Colonic mucosa (tissue), 4 donors: ENCODE measurements around the gene SERINC5. TPM values are rescaled to one million over a fixed set of nuclear protein-coding genes. Genes with fewer than 3 reads are reported as not detected.

ENCODE experiments used
- DNase-seq: peaks from one replicate; pipeline ENCODE4 v3.0.0-alpha.2; 2020
- H3K27ac ChIP-seq: fragments of 200-600 bp; one replicate; pipeline ENCODE4 v1.8.0; 2021
- H3K27me3 ChIP-seq: fragments of 200-600 bp; one replicate; pipeline ENCODE4 v1.8.0; 2021
- H3K36me3 ChIP-seq: fragments of 200-600 bp; one replicate; pipeline ENCODE4 v1.8.0; 2021
- H3K4me1 ChIP-seq: fragments of 200-600 bp; one replicate; pipeline ENCODE4 v1.8.0; 2021; ENCODE audit warnings: mild to moderate bottlenecking
- H3K4me3 ChIP-seq: fragments of 200-600 bp; one replicate; pipeline ENCODE4 v1.8.0; 2021
- H3K9ac ChIP-seq, 2 donors: one replicate each; pipeline ENCODE4 v1.7.0; 2013; ENCODE audit warnings: control low read depth in 2 of 2, low read depth in 2 of 2, low read length in 2 of 2
- H3K9me3 ChIP-seq: fragments of 200-600 bp; one replicate; pipeline ENCODE4 v1.8.0; 2021
- CTCF ChIP-seq: fragments of 200-600 bp; IDR thresholded peaks from one replicate; pipeline ENCODE4 v1.8.0; 2022; ENCODE audit warnings: antibody characterized with exemption, mild to moderate bottlenecking
- intact Hi-C: fragments of 100-400 bp; cut with DNase I; formaldehyde crosslinking; loops from one replicate; pipeline ENCODE4 v1.14.1; 2022
- total RNA-seq, 2 donors: library from RNA; stranded (reverse); fragmentation: NEBNext Ultra II Directional in 1 of 2; extraction: Animal tissue kit (Norgen Biotek cat#: 25700) in 1 of 2; gene quantifications; one replicate each; pipeline ENCODE4 v1.2.1, GENCODE V29; 2021
- donor health status: healthy.
- donor health status: DM: no; HTN: no; CAD: no.
- donor health status: DM: no; HTN: no; CAD: no.

The SERINC5 gene
- total RNA-seq, 2 donors from 2014 or later = 138 to 141 TPM

GRCh38 chr5:80181618-80182211 lies 74.1 kb downstream of the SERINC5 start:
- Histone ChIP-seq H3K9ac (peak overlapping the region in 1 of 2 donors; percentile 63), H3K4me1 (peaks cover 22% of the 10 kb centered on the region), H3K4me3 (no peak overlapping the region), H3K36me3 (no peaks in the 10 kb centered on the region), H3K27me3 (no peaks in the 10 kb centered on the region), H3K27ac (peak overlapping the region; percentile 74), H3K9me3 (no peaks in the 10 kb centered on the region)
- intact Hi-C loops = loop anchor here (5.0 kb wide), 1 partner anchor 76 kb away; the partner anchor contains the start of gene SERINC5
- DNase-seq = peak; percentile 89
- TF ChIP-seq CTCF = no peak

- no peak for TF ChIP-seq CTCF
- no peak for DNase-seq
- Histone ChIP-seq H3K4me3 (no peak overlapping the region), H3K9me3 (no peaks in the 10 kb centered on the region), H3K36me3 (no peaks in the 10 kb centered on the region), H3K4me1 (peaks cover 12% of the 10 kb centered on the region), H3K27me3 (no peaks in the 10 kb centered on the region), H3K9ac (no peak overlapping the region), H3K27ac (no peak overlapping the region)
- intact Hi-C loops = no loop called here
Observed at GRCh38 chr5:80177236-80177635, 78.6 kb downstream of the SERINC5 start.

- no peak overlapping the region for H3K9ac ChIP-seq
- no peaks in the 10 kb centered on the region for H3K4me1 ChIP-seq
- no peak overlapping the region for H3K27ac ChIP-seq
- no peaks in the 10 kb centered on the region for H3K27me3 ChIP-seq
- DNase-seq = no peak
- H3K4me3 ChIP-seq = no peak overlapping the region
- no peaks in the 10 kb centered on the region for H3K9me3 ChIP-seq
- intact Hi-C loops = no loop called here
- no peaks in the 10 kb centered on the region for H3K36me3 ChIP-seq
- TF ChIP-seq CTCF = no peak
Observed at GRCh38 chr5:80175337-80175736, 80.5 kb downstream of the SERINC5 start.

- TF ChIP-seq CTCF = no peak
- no peak overlapping the region for H3K27ac ChIP-seq
- intact Hi-C loops = no loop called here
- H3K4me3 ChIP-seq = no peak overlapping the region
- no peak for DNase-seq
- no peaks in the 10 kb centered on the region for H3K4me1 ChIP-seq
- no peak overlapping the region for H3K9ac ChIP-seq
- no peaks in the 10 kb centered on the region for H3K36me3 ChIP-seq
- no peaks in the 10 kb centered on the region for H3K27me3 ChIP-seq
- no peaks in the 10 kb centered on the region for H3K9me3 ChIP-seq
Observed at GRCh38 chr5:80174790-80175189, 81.1 kb downstream of the SERINC5 start.

GRCh38 chr5:80172067-80172695 lies 83.7 kb downstream of the SERINC5 start:
- intact Hi-C loops = no loop called here
- H3K4me1 ChIP-seq = no peaks in the 10 kb centered on the region
- no peak overlapping the region for H3K4me3 ChIP-seq
- H3K27ac ChIP-seq = no peak overlapping the region
- no peaks in the 10 kb centered on the region for H3K9me3 ChIP-seq
- no peak for DNase-seq
- no peaks in the 10 kb centered on the region for H3K36me3 ChIP-seq
- no peaks in the 10 kb centered on the region for H3K27me3 ChIP-seq
- TF ChIP-seq CTCF = no peak
- H3K9ac ChIP-seq = no peak overlapping the region
